Stimulated activated CD4-positive, alpha-beta T cell treated with anti-CD3 and anti-CD28 coated beads, Interleukin-4, amount 100 ng/mL, for 1 hour (primary cell): ENCODE data around the gene DLX4.

Experiments used
- DNase-seq: peaks from one replicate; pipeline ENCODE4 v3.0.0-alpha.2; 2020

Gene DLX4, protein sequence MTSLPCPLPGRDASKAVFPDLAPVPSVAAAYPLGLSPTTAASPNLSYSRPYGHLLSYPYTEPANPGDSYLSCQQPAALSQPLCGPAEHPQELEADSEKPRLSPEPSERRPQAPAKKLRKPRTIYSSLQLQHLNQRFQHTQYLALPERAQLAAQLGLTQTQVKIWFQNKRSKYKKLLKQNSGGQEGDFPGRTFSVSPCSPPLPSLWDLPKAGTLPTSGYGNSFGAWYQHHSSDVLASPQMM

DNA sequence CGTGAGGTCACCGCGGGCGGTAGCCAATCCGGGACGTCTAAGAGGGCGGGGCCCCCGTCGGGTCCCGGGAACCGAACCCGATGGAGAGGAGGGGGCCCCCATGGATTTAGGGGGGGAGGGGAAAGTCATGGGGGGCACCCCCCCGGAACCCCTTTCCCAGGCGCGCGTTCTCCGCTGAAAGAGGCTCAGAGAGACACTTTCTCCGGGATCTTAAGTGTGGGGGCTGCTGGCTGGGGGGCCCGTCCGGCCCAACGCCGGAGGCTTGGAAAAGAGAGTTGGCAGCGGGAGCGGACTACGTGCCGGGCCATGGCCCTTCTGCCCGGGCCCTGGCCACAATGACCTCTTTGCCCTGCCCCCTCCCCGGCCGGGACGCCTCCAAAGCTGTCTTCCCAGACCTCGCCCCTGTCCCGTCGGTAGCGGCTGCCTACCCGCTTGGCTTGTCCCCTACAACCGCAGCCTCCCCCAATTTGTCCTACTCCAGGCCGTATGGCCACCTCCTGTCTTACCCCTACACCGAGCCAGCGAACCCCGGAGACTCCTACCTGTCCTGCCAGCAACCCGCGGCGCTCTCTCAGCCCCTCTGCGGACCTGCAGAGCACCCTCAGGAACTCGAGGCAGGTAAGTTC lies at the start of gene DLX4:
Gene DLX4 (plus strand): TSS at position 57 of the 626 bp plus-strand sequence. CDS start 279 bp downstream, at position 336.
- DNase-seq, result peak; percentile 16

GRCh38 chr17:49920030-49920769 lies 48.8 kb upstream of the DLX4 start:
- no peak for DNase-seq

GRCh38 chr17:49922095-49922494 lies 46.9 kb upstream of the DLX4 start:
- DNase-seq, result no peak

DNA sequence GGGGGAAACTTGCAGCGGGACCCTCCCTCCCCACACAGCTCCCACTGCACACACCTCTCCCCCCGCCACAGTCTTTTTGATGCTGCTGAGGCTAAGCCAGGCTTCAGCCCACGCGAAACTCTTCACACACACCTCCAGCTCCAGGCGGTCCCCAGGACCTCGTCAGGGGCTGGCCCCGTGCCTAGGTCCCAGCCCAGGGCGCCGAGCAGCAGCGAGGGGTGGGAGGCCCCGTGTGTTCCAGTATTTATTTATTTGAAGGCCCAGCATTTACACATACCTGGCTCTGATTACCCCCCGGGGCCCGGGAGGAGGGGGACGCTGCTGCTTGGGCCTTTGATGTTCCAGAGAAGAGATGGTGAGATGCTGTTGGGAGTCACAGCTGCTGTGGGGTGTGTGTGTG lies 44.9 kb upstream of the DLX4 start:
- DNase-seq, result no peak

GRCh38 chr17:49924589-49924988 lies 44.4 kb upstream of the DLX4 start:
- DNase-seq, result no peak

GRCh38 chr17:49925921-49926320 lies 43.1 kb upstream of the DLX4 start:
- no peak for DNase-seq

- DNase-seq, result no peak
Observed at GRCh38 chr17:49926886-49927285, 42.1 kb upstream of the DLX4 start.

DNA sequence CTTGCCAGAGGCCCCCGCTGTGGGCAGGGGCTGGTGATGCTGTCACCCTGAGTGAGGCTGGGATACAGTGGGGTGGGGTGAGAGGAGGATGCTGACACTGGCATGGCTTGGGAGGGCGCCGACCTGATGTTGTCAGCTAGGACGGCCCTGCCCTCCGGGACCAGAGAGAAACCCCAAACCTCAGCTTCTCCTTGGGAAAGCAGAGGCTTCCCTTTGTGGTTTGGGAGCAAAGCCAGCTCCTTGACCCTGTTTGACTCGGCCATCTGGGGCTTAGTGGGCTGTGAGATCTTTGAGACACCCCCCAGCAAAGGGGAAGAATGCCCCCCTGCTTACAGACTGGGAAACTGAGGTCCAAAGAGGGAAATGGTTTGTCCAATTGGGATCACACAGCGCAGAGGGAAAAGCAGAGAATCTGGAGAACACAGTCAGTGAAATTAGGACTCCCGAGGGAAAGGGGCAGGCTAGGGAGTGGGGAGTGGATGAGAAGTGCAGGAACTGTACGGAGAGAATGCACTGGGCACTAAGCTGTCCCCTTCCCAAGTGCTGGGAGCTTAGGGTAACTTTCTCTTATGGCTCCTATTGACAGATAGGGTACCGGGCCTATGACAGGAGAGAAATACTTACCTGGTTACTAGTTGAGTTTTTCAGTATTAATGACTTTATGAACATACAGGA lies 40.7 kb upstream of the DLX4 start:
- no peak for DNase-seq

GRCh38 chr17:49928837-49929475 lies 40.0 kb upstream of the DLX4 start:
- no peak for DNase-seq

GRCh38 chr17:49930880-49931279 lies 38.1 kb upstream of the DLX4 start:
- DNase-seq, result no peak

- DNase-seq, result no peak
Observed at GRCh38 chr17:49931416-49932137, 37.4 kb upstream of the DLX4 start.

DNA sequence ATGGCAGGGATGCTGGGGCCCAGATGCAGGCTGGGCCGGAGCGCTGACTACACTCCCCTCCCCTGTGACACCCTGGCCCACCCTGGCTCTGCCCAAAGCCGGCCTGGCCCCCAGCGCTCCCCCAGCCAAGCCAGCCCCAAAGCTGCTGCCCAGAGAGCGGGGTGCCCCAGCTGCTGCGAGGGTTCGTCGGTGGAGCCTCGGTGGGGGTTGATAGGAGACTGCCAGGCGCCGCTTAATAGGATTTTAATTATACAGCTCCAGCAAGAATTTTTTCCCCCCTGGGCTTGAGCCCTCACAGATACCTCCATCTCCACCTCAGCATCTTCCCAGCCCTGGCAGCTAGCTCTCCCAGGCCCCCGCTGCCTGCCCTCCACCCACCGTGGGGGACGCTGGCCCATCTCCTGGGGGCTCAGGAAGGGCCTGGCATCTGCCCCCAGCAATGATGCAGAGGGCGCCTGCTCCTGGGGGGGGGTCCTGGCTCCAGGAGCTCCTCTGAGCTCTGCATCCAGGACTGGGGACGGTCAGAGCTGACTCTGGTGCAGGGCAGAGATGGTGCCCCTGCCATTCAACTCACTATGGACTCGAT lies 36.8 kb upstream of the DLX4 start:
- DNase-seq, result no peak

DNA sequence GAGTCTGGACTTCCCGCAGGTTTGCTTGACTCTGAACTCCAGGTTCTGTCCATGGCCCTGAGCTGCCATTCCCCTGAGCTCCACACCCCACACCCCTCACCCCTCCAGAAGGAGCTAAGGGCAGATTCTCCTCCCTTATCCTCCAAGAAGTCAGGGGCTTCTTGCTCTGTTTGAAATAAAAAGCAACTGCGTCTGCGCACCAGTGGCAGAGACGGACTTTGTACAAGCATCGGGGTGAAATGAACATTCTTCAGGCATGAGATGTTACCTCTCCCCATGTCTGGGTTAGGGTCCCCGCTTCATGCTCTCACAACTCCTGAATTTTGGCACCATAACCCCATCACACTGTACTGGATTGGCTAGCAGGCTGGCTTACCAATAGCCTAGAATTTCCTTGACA lies 36.1 kb upstream of the DLX4 start:
- DNase-seq, result no peak

GRCh38 chr17:49935526-49936210 lies 33.3 kb upstream of the DLX4 start:
- no peak for DNase-seq

GRCh38 chr17:49936386-49936785 lies 32.6 kb upstream of the DLX4 start:
- DNase-seq, result no peak

DNA sequence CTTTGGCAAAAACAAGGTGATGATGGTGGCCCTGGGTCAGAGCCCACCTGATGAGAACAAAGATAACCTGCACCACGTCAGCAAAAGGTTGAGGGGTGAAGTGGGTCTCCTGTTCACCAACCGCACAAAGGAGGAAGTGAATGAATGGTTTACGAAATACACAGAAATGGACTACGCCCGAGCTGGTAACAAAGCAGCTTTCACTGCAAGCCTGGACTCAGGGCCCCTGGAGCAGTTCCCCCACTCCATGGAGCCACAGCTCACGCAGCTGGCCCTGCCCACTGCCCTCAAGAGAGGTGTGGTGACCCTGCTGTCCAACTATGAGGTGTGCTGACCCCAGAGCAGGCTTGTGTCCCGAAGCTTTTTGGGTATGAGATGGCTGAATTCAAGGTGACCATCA lies 29.7 kb upstream of the DLX4 start:
- DNase-seq, result no peak

- DNase-seq, result no peak
Observed at GRCh38 chr17:49941427-49941826, 27.6 kb upstream of the DLX4 start.

DNA sequence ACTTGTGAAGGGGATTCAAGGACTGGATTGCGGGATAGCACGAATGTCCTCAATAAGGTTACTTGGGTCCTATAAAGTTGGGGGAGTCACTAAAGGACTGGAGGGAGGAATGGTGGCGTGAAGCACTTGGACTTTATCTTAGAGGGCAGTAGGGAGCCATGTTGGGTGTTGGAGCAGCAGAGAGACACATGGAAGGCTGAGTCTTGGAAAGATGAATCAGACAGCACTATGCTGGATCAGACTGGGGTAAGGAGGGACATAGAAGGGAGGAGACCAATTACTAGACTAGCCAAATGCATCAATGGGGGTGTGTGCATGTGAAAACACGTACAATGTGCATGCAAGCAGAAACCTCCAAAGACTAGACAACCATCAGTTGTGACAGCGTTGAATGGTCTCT lies 26.0 kb upstream of the DLX4 start:
- DNase-seq, result no peak

GRCh38 chr17:49944273-49944870 lies 24.6 kb upstream of the DLX4 start:
- DNase-seq, result no peak

- no peak for DNase-seq
Observed at GRCh38 chr17:49946208-49946607, 22.8 kb upstream of the DLX4 start.
